NCI-H2227 (cell line): Measurements from ENCODE around the gene NR4A3.

Experiments
- DNase-seq: peaks from one replicate; lab custom pipeline; 2025; ENCODE audit not compliant: unreplicated experiment; lab: John Stamatoyannopoulos, UW

NR4A3 gene

GRCh38 chr9:99813739-99814138 is 7.9 kb upstream of the NR4A3 start:
- DNase-seq = no peak

- no peak for DNase-seq
Measured at GRCh38 chr9:99814359-99814758, 7.3 kb upstream of the NR4A3 start.

- no peak for DNase-seq
Measured at GRCh38 chr9:99816392-99816791, 5.3 kb upstream of the NR4A3 start.

GRCh38 chr9:99818500-99818899 is 3.2 kb upstream of the NR4A3 start:
- DNase-seq = no peak

- peak; percentile 82 for DNase-seq
Measured at GRCh38 chr9:99819123-99819855, 2.4 kb upstream of the NR4A3 start.

- peak; percentile 93 for DNase-seq
Measured at GRCh38 chr9:99819856-99820684, 1.6 kb upstream of the NR4A3 start.

- peak; percentile 44 for DNase-seq
Measured at GRCh38 chr9:99820685-99821395, 845 bp upstream of the NR4A3 start.

- peak; percentile 43 for DNase-seq
Measured at GRCh38 chr9:99822109-99822805, 572 bp downstream of the NR4A3 start.

- DNase-seq = no peak
Measured at GRCh38 chr9:99822806-99823591, 1.3 kb downstream of the NR4A3 start.

- no peak for DNase-seq
Measured at GRCh38 chr9:99823681-99824377, 2.1 kb downstream of the NR4A3 start.

- DNase-seq = peak; percentile 31
Measured at GRCh38 chr9:99824378-99825171, 2.9 kb downstream of the NR4A3 start.

GRCh38 chr9:99825172-99826046 is 3.7 kb downstream of the NR4A3 start:
- no peak for DNase-seq

- no peak for DNase-seq
Measured at GRCh38 chr9:99826579-99826978, 4.9 kb downstream of the NR4A3 start.

- DNase-seq = no peak
Measured at GRCh38 chr9:99827244-99827643, 5.6 kb downstream of the NR4A3 start.

- DNase-seq = no peak
Measured at GRCh38 chr9:99828054-99828416, 6.3 kb downstream of the NR4A3 start.

- DNase-seq = peak; percentile 6
Measured at GRCh38 chr9:99828417-99829176, 6.9 kb downstream of the NR4A3 start.

- no peak for DNase-seq
Measured at GRCh38 chr9:99831857-99832557, 10.3 kb downstream of the NR4A3 start.
